ENCODE results near the gene FLRT1.
A peak's percentile ranks its signal among the peaks of the same experiment; 100 is the strongest.

The FLRT1 gene

DNA sequence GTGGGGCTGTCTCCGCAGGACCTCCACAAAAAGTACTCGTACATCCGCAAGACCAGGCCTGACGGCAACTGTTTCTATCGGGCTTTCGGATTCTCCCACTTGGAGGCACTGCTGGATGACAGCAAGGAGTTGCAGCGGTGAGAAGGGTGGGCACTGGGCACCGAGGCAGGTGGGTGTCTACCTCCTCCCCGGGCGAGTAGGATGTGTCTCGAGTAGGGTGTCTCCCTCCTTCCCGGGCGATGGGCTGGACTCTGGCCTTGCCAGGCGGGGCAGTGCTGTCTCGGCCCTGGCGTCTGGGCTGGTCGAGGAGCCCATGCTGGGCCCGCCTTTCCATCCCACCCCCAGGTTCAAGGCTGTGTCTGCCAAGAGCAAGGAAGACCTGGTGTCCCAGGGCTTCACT is 39.2 kb upstream of the FLRT1 start:
- Histone ChIP-seq H3K27me3 (replicated peaks in 2 of 5; ENCODE audit: control insufficient read depth in 4 of 5, insufficient read depth in 5 of 5, low read length in 4 of 5) (peaks cover 0 to 34% (median 0%) of the 10 kb centered on the region in 5 experiments), H3K4me1 (ENCODE audit: control extremely low read depth in 1 of 4, control insufficient read depth in 4 of 4, insufficient read depth in 4 of 4, low read length in 3 of 4) (peaks cover 0 to 35% (median 26%) of the 10 kb centered on the region in 4 experiments), H3K27ac (ENCODE audit: insufficient read depth in 1 of 2, low read depth in 1 of 2, low read length in 2 of 2, poor library complexity in 1 of 2, severe bottlenecking in 2 of 2) (no peak overlapping the region), H3K36me3 (ENCODE audit: control insufficient read depth in 4 of 4, insufficient read depth in 4 of 4, low read length in 3 of 4) (peaks cover 8 to 46% (median 34%) of the 10 kb centered on the region in 4 experiments), H3K4me3 (ENCODE audit: control insufficient read depth in 1 of 7, extremely low read depth in 1 of 7, insufficient read depth in 4 of 7, low read depth in 2 of 7, low read length in 6 of 7) (no peak overlapping the region), H3K9me3 (ENCODE audit: control extremely low read depth in 1 of 5, control insufficient read depth in 4 of 5, insufficient read depth in 2 of 5, low read depth in 1 of 5, low read length in 4 of 5) (no peaks in the 10 kb centered on the region)
- DNase-seq = no peak
- CTCF ChIA-PET = interaction anchor here (0.9 kb wide), 1 partner anchor 151 kb away, joined by 3 read pairs; no protein-coding TSS in a partner anchor
- POLR2A ChIA-PET = no interaction called here
- 97% methylated on average over 15 of the region's 18 CpGs for WGBS (ENCODE audit: insufficient coverage)

- CTCF ChIA-PET = interaction anchor here (0.9 to 6.8 kb wide), 2 partner anchors 38 to 153 kb away, joined by 3 to 130 read pairs; no protein-coding TSS in a partner anchor
Observed at GRCh38 chr11:63997104-63997700, 38.5 kb upstream of the FLRT1 start.

GRCh38 chr11:63997801-63998337 is 37.9 kb upstream of the FLRT1 start:
- peaks cover 0 to 47% (median 39%) of the 10 kb centered on the region in 4 experiments for H3K4me1 ChIP-seq (ENCODE audit: control extremely low read depth in 1 of 4, control insufficient read depth in 4 of 4, insufficient read depth in 4 of 4, low read length in 3 of 4)
- ChIA-PET CTCF (interaction anchor here (0.9 to 6.8 kb wide), 2 partner anchors 37 to 152 kb away, joined by 3 to 130 read pairs; no protein-coding TSS in a partner anchor), POLR2A (no interaction called here)
- no peak for DNase-seq
- H3K36me3 ChIP-seq (ENCODE audit: control insufficient read depth in 4 of 4, insufficient read depth in 4 of 4, low read length in 3 of 4) = peaks cover 8 to 43% (median 32%) of the 10 kb centered on the region in 4 experiments
- H3K27ac ChIP-seq (ENCODE audit: insufficient read depth in 1 of 2, low read depth in 1 of 2, low read length in 2 of 2, poor library complexity in 1 of 2, severe bottlenecking in 2 of 2) = no peak overlapping the region
- H3K27me3 ChIP-seq (replicated peaks in 2 of 5; ENCODE audit: control insufficient read depth in 4 of 5, insufficient read depth in 5 of 5, low read length in 4 of 5) = peaks cover 0 to 46% (median under 1%) of the 10 kb centered on the region in 5 experiments
- 87% methylated on average over 9 of the region's 11 CpGs for WGBS (ENCODE audit: insufficient coverage)
- H3K9me3 ChIP-seq (ENCODE audit: control extremely low read depth in 1 of 5, control insufficient read depth in 4 of 5, insufficient read depth in 2 of 5, low read depth in 1 of 5, low read length in 4 of 5) = no peaks in the 10 kb centered on the region
- no peak overlapping the region for H3K4me3 ChIP-seq (ENCODE audit: control insufficient read depth in 1 of 7, extremely low read depth in 1 of 7, insufficient read depth in 4 of 7, low read depth in 2 of 7, low read length in 6 of 7)

More at GRCh38 chr11:63997104-63997700, 38.5 kb upstream of the FLRT1 start:
- WGBS (ENCODE audit: insufficient coverage) = 99% methylated on average over 22 of the region's 27 CpGs
- POLR2A ChIA-PET = no interaction called here
- Histone ChIP-seq H3K9me3 (ENCODE audit: control extremely low read depth in 1 of 5, control insufficient read depth in 4 of 5, insufficient read depth in 2 of 5, low read depth in 1 of 5, low read length in 4 of 5) (no peaks in the 10 kb centered on the region), H3K27ac (ENCODE audit: insufficient read depth in 1 of 2, low read depth in 1 of 2, low read length in 2 of 2, poor library complexity in 1 of 2, severe bottlenecking in 2 of 2) (no peak overlapping the region), H3K27me3 (replicated peaks in 2 of 5; ENCODE audit: control insufficient read depth in 4 of 5, insufficient read depth in 5 of 5, low read length in 4 of 5) (peaks cover 0 to 39% (median 0%) of the 10 kb centered on the region in 5 experiments), H3K36me3 (ENCODE audit: control insufficient read depth in 4 of 4, insufficient read depth in 4 of 4, low read length in 3 of 4) (peaks cover 8 to 43% (median 32%) of the 10 kb centered on the region in 4 experiments), H3K4me1 (ENCODE audit: control extremely low read depth in 1 of 4, control insufficient read depth in 4 of 4, insufficient read depth in 4 of 4, low read length in 3 of 4) (peaks cover 0 to 42% (median 33%) of the 10 kb centered on the region in 4 experiments), H3K4me3 (ENCODE audit: control insufficient read depth in 1 of 7, extremely low read depth in 1 of 7, insufficient read depth in 4 of 7, low read depth in 2 of 7, low read length in 6 of 7) (no peak overlapping the region)
- no peak for DNase-seq

DNA sequence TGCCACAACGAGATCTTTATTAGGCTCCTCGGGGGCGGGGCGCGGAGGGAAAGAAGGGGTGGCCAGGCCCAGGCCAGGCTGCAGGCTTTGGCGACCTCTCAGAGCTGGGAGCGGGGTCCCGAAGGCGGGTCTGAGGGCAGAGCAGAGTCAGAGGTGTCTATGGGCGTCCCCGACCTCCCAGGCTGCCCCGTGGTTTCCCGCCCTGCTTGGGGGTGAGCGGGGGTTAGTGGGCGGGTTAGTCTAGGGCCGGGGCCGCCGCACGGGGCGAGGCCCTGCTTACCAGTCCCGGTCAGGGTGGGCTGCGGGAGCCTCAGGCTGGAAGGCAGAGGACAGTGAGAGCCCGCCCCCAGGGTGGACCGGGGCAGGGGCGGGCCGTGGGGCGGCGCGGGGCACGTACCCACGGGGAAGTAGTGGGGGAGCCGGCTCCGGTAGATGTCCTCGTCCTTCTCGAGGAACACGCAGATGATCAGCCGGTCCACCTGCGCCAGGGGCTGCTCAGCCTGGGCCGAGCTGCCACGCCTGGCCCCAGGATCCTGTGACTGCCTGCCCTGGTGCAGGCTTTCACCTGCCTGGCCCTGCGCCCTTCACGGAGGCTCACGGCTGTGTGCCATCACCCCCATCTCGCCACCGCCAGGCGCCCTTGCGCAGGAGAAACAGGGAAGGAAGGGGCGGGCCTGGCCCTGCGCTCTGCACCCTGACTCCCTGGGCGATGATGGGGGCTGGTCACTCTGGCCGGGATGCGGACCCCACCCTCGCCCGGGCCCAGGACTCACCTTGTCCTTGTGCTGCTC is 37.0 kb upstream of the FLRT1 start:
- POLR2A ChIA-PET = no interaction called here
- H3K27ac ChIP-seq (ENCODE audit: insufficient read depth in 1 of 2, low read depth in 1 of 2, low read length in 2 of 2, poor library complexity in 1 of 2, severe bottlenecking in 2 of 2) = no peak overlapping the region
- 30% methylated on average over 36 of the region's 54 CpGs for WGBS (ENCODE audit: insufficient coverage)

GRCh38 chr11:63999349-64000025 is 36.2 kb upstream of the FLRT1 start:
- ChIA-PET CTCF (interaction anchor here (0.7 to 6.8 kb wide), 15 partner anchors 10 to 180 kb away, joined by 3 to 130 read pairs (median 6); no protein-coding TSS in a partner anchor), POLR2A (interaction anchor here (1.4 kb wide), 1 partner anchor 150 kb away, joined by 4 read pairs; no protein-coding TSS in a partner anchor)
- H3K27me3 ChIP-seq (replicated peaks in 2 of 5; ENCODE audit: control insufficient read depth in 4 of 5, insufficient read depth in 5 of 5, low read length in 4 of 5) = peaks cover 0 to 60% (median 3%) of the 10 kb centered on the region in 5 experiments
- H3K4me3 ChIP-seq (ENCODE audit: control insufficient read depth in 1 of 7, extremely low read depth in 1 of 7, insufficient read depth in 4 of 7, low read depth in 2 of 7, low read length in 6 of 7) = peak overlapping the region in 5 of 7 experiments; percentile 19 to 61 (median 51)
- peak; percentile 23 to 53 (median 36) for DNase-seq
- H3K27ac ChIP-seq (ENCODE audit: insufficient read depth in 1 of 2, low read depth in 1 of 2, low read length in 2 of 2, poor library complexity in 1 of 2, severe bottlenecking in 2 of 2) = no peak overlapping the region
- H3K4me1 ChIP-seq (ENCODE audit: control extremely low read depth in 1 of 4, control insufficient read depth in 4 of 4, insufficient read depth in 4 of 4, low read length in 3 of 4) = peaks cover 0 to 53% (median 39%) of the 10 kb centered on the region in 4 experiments
- H3K36me3 ChIP-seq (ENCODE audit: control insufficient read depth in 4 of 4, insufficient read depth in 4 of 4, low read length in 3 of 4) = peaks cover 8 to 36% (median 29%) of the 10 kb centered on the region in 4 experiments
- 3% methylated on average over 40 of the region's 59 CpGs for WGBS (ENCODE audit: insufficient coverage)
- no peaks in the 10 kb centered on the region for H3K9me3 ChIP-seq (ENCODE audit: control extremely low read depth in 1 of 5, control insufficient read depth in 4 of 5, insufficient read depth in 2 of 5, low read depth in 1 of 5, low read length in 4 of 5)

More for the DNA sequence above, 37.0 kb upstream of the FLRT1 start:
- Histone ChIP-seq H3K36me3 (ENCODE audit: control insufficient read depth in 4 of 4, insufficient read depth in 4 of 4, low read length in 3 of 4) (peaks cover 8 to 41% (median 31%) of the 10 kb centered on the region in 4 experiments), H3K27me3 (replicated peaks in 2 of 5; ENCODE audit: control insufficient read depth in 4 of 5, insufficient read depth in 5 of 5, low read length in 4 of 5) (peaks cover 0 to 53% (median 3%) of the 10 kb centered on the region in 5 experiments), H3K4me3 (ENCODE audit: control insufficient read depth in 1 of 7, extremely low read depth in 1 of 7, insufficient read depth in 4 of 7, low read depth in 2 of 7, low read length in 6 of 7) (peak overlapping the region in 5 of 7 experiments; percentile 6 to 61 (median 51)), H3K9me3 (ENCODE audit: control extremely low read depth in 1 of 5, control insufficient read depth in 4 of 5, insufficient read depth in 2 of 5, low read depth in 1 of 5, low read length in 4 of 5) (no peaks in the 10 kb centered on the region), H3K4me1 (ENCODE audit: control extremely low read depth in 1 of 4, control insufficient read depth in 4 of 4, insufficient read depth in 4 of 4, low read length in 3 of 4) (peaks cover 0 to 53% (median 39%) of the 10 kb centered on the region in 4 experiments)
- DNase-seq = peak in 2 of 3 donors; percentile 52 to 57
- CTCF ChIA-PET = interaction anchor here (0.7 to 6.8 kb wide), 5 partner anchors 10 to 161 kb away, joined by 3 to 130 read pairs (median 8); no protein-coding TSS in a partner anchor

DNA sequence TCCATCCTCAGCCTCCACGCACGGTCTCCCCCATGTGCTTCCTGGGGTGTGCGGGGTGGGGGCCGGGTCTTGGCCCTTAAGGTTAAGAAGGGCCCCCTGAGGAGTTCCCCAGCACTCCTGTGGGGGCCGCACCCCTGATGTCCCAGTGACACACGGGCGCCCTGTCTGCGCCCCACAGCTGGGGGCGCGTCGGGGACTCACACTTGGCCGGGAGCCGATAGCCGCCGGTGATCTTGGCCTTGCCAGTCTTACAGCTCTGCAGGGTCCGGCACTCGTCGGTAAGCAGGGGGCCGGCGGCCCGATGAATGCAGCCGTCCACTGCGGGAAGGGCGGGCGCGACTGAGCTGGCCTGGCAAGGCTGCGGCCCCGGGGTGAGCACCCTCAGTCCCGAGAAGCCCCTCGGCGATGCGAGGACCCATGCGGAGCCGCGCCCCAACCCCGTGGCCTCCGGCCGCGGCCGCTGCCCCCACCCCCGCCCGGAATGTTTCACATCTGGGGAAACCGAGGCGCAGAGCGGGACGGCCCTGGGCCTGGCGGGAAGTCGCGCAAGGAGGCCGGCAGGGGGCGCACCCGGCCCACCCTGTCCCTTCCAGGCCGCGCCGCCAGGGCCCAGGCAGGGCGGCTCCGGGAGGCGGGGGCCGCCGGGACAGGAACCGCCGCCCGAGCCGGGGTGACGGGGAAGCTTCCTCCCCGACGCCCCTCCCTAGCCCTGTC is 35.5 kb upstream of the FLRT1 start:
- peaks cover 0 to 53% (median 39%) of the 10 kb centered on the region in 4 experiments for H3K4me1 ChIP-seq (ENCODE audit: control extremely low read depth in 1 of 4, control insufficient read depth in 4 of 4, insufficient read depth in 4 of 4, low read length in 3 of 4)
- H3K9me3 ChIP-seq (ENCODE audit: control extremely low read depth in 1 of 5, control insufficient read depth in 4 of 5, insufficient read depth in 2 of 5, low read depth in 1 of 5, low read length in 4 of 5) = no peaks in the 10 kb centered on the region
- POLR2A ChIA-PET = interaction anchor here (0.6 to 1.4 kb wide), 4 partner anchors 10 to 150 kb away, joined by 3 to 6 read pairs (median 4); no protein-coding TSS in a partner anchor
- H3K27ac ChIP-seq (ENCODE audit: insufficient read depth in 1 of 2, low read depth in 1 of 2, low read length in 2 of 2, poor library complexity in 1 of 2, severe bottlenecking in 2 of 2) = no peak overlapping the region
- CTCF ChIA-PET = interaction anchor here (0.6 to 6.8 kb wide), 20 partner anchors 9 to 307 kb away, joined by 3 to 130 read pairs (median 4); no protein-coding TSS in a partner anchor
- DNase-seq = peak; percentile 79 to 84 (median 82)
- peak overlapping the region in 4 of 7 experiments; percentile 19 to 61 (median 54) for H3K4me3 ChIP-seq (ENCODE audit: control insufficient read depth in 1 of 7, extremely low read depth in 1 of 7, insufficient read depth in 4 of 7, low read depth in 2 of 7, low read length in 6 of 7)
- H3K27me3 ChIP-seq (replicated peaks in 2 of 5; ENCODE audit: control insufficient read depth in 4 of 5, insufficient read depth in 5 of 5, low read length in 4 of 5) = peaks cover 0 to 61% (median 3%) of the 10 kb centered on the region in 5 experiments
- peaks cover 6 to 30% (median 24%) of the 10 kb centered on the region in 4 experiments for H3K36me3 ChIP-seq (ENCODE audit: control insufficient read depth in 4 of 4, insufficient read depth in 4 of 4, low read length in 3 of 4)
- WGBS (ENCODE audit: insufficient coverage) = under 1% methylated on average over 45 of the region's 67 CpGs

All from common myeloid progenitor, CD34-positive (primary cell).